Fibroblast of lung (primary cell): Measurements from ENCODE around the gene CTXND2. TPM values are rescaled to one million over a fixed set of nuclear protein-coding genes. Genes with fewer than 3 reads are reported as not detected.
"Not testable (repeated sequence)": the region's sequence is repeated elsewhere in the genome, so short reads cannot be mapped to it uniquely, and the experiment has no call there.

Experiments
- DNase-seq, 2 donors: peaks; one replicate each; pipeline versions ENCODE4 v3.0.0 to v3.0.0-alpha.2; 2010; ENCODE audit warnings: low read depth in 2 of 2
- H2AFZ ChIP-seq: 2 replicates; pipeline ENCODE4 v1.5.1; 2012; ENCODE audit warnings: low read length, control low read depth, inconsistent platforms
- H3K27ac ChIP-seq: 2 replicates; pipeline ENCODE4 v1.5.1; 2011; ENCODE audit warnings: low read length, control low read depth; ENCODE audit not compliant: insufficient read depth
- H3K27me3 ChIP-seq: 2 replicates; pipeline ENCODE4 v1.5.1; 2011; ENCODE audit warnings: mild to moderate bottlenecking, low read length; ENCODE audit not compliant: control insufficient read depth, insufficient read depth
- H3K36me3 ChIP-seq: 2 replicates; pipeline ENCODE4 v1.5.1; 2011; ENCODE audit warnings: low read length; ENCODE audit not compliant: control insufficient read depth, insufficient read depth
- H3K4me1 ChIP-seq: 2 replicates; pipeline ENCODE4 v1.5.1; 2011; ENCODE audit warnings: low read length; ENCODE audit not compliant: control insufficient read depth, insufficient read depth; ENCODE audit errors: extremely low read depth
- H3K4me2 ChIP-seq: 2 replicates; pipeline ENCODE4 v1.5.1; 2011; ENCODE audit warnings: low read length, control low read depth; ENCODE audit not compliant: insufficient read depth; ENCODE audit errors: extremely low read depth
- H3K4me3 ChIP-seq, 4 experiments: fragments of 200-600 bp in 1 of 4; sonication (generic) in 1 of 4; replicated peaks in 1 of 4; 2 replicates each; pipeline ENCODE4 v1.5.1; 2011 to 2016; ENCODE audit warnings: low read length in 4 of 4, low read depth in 3 of 4, mild to moderate bottlenecking in 3 of 4, control low read depth in 2 of 4, inconsistent platforms in 1 of 4, mixed read lengths in 1 of 4; ENCODE audit not compliant: insufficient read depth in 1 of 4; ENCODE audit errors: control extremely low read depth in 1 of 4
- H3K79me2 ChIP-seq: 2 replicates; pipeline ENCODE4 v1.5.1; 2012; ENCODE audit warnings: mild to moderate bottlenecking, low read length, inconsistent platforms; ENCODE audit not compliant: control insufficient read depth, insufficient read depth
- H3K9ac ChIP-seq: 2 replicates; pipeline ENCODE4 v1.5.1; 2011; ENCODE audit warnings: mild to moderate bottlenecking, low read length, control low read depth; ENCODE audit not compliant: insufficient read depth
- H3K9me3 ChIP-seq: 2 replicates; pipeline ENCODE4 v1.5.1; 2012; ENCODE audit warnings: low read depth, low read length; ENCODE audit not compliant: control insufficient read depth, insufficient read depth
- H4K20me1 ChIP-seq: 2 replicates; pipeline ENCODE4 v1.5.1; 2011; ENCODE audit warnings: low read length; ENCODE audit not compliant: control insufficient read depth, insufficient read depth; ENCODE audit errors: extremely low read depth
- EZH2 ChIP-seq: IDR thresholded peaks from 2 replicates; pipeline ENCODE4 v1.5.1; 2012; ENCODE audit warnings: low read length, control low read depth, mild to moderate bottlenecking; ENCODE audit errors: missing control alignments
- polyA plus RNA-seq, 2 donors: library from polyadenylated mRNA; depleted of rRNA in 1 of 2; stranded (reverse) in 1 of 2; unstranded in 1 of 2; fragments of >200 nt; gene quantifications; 2 replicates each; pipeline ENCODE4 v1.2.1, GENCODE V29; 2011 to 2012; ENCODE audit warnings: missing spikeins in 1 of 2
- total RNA-seq: library from RNA; depleted of rRNA; stranded (reverse); fragments of >200 nt; gene quantifications from 2 replicates; pipeline ENCODE4 v1.2.1, GENCODE V29; 2014
- TF ChIP-seq, protein P1 (sequence below), 2 donors: IDR thresholded peaks in 1 of 2; conservative IDR thresholded peaks in 1 of 2; 1 replicate in 1 of 2; 2 replicates in 1 of 2; pipeline ENCODE4 v1.5.1; 2011 to 2012; ENCODE audit warnings: low read length in 2 of 2, control low read depth in 1 of 2, inconsistent platforms in 1 of 2, low read depth in 1 of 2, mild to moderate bottlenecking in 1 of 2

CTXND2 gene
- total and polyA plus RNA-seq, 2 donors (not counting 1 experiment from before 2014, with no cell fraction given), result not detected

DNA sequence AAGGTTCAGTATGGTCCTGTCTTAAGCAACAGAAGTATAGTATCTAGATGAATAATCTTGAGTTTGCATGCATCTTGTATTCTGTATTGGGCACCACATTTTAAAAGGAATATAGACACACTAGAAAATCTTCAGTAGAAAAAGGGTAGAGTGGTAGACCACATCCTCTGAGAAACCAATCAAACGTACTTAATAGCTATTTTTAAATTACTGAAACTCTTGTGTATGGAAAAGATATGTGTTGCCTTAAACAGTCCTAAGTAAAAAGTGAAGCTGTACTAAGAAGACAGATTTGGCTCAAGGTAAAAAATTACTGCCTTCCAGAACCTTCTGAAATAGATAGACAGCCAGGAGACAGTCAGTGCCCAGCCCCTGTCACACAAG is 3.1 kb downstream of the CTXND2 start:
- Histone ChIP-seq H4K20me1 (no peaks in the 10 kb centered on the region), H3K4me1 (no peaks in the 10 kb centered on the region), H3K4me2 (no peak overlapping the region), H3K9ac (no peak overlapping the region), H3K79me2 (no peaks in the 10 kb centered on the region), H3K27me3 (no peaks in the 10 kb centered on the region), H3K27ac (no peak overlapping the region), H3K36me3 (no peaks in the 10 kb centered on the region), H3K4me3 (no peak overlapping the region), H2AFZ (no peak overlapping the region), H3K9me3 (no peaks in the 10 kb centered on the region)
- no peak for TF ChIP-seq EZH2
- TF ChIP-seq, protein P1, sequence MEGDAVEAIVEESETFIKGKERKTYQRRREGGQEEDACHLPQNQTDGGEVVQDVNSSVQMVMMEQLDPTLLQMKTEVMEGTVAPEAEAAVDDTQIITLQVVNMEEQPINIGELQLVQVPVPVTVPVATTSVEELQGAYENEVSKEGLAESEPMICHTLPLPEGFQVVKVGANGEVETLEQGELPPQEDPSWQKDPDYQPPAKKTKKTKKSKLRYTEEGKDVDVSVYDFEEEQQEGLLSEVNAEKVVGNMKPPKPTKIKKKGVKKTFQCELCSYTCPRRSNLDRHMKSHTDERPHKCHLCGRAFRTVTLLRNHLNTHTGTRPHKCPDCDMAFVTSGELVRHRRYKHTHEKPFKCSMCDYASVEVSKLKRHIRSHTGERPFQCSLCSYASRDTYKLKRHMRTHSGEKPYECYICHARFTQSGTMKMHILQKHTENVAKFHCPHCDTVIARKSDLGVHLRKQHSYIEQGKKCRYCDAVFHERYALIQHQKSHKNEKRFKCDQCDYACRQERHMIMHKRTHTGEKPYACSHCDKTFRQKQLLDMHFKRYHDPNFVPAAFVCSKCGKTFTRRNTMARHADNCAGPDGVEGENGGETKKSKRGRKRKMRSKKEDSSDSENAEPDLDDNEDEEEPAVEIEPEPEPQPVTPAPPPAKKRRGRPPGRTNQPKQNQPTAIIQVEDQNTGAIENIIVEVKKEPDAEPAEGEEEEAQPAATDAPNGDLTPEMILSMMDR (conservative IDR thresholded peaks at IDR 0.05 in 1 of 2, IDR thresholded peaks at IDR 0.05 in 1 of 2; ENCODE audit: low read depth in 1 of 2, low read length in 2 of 2), result no peak
- DNase-seq, result no peak

DNA sequence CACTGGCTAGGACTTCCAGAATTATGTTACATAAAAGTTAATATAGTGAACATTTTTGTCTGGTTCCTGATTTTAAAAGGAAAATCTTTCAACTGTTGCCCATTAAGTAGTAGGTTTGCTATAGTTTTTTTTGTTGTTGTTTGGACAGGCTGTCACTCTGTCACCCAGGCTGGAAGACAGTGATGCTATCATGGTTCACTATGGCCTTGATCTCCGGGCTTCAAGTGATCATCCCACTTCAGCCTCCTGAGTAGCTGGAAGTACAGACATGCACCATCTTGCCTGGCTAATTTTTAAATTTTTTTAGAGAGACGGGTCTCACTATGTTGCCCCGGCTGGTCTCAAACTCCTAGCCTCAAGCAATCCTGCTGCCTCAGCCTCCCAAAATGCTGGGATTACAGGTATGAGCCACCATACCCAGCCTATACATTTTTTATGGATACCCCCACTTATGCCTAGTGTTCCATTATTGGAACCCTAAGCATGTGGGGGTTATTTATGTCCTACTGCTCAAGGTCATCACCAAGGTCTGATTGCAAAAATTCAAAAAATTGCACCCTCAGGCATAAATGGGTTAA is 6.5 kb downstream of the CTXND2 start:
- Histone ChIP-seq H3K4me3 (no peak overlapping the region), H3K79me2 (no peaks in the 10 kb centered on the region), H3K27ac (no peak overlapping the region), H3K9ac (no peak overlapping the region), H3K27me3 (no peaks in the 10 kb centered on the region), H3K4me2 (no peak overlapping the region), H2AFZ (no peak overlapping the region), H4K20me1 (no peaks in the 10 kb centered on the region), H3K9me3 (no peaks in the 10 kb centered on the region), H3K36me3 (no peaks in the 10 kb centered on the region), H3K4me1 (no peaks in the 10 kb centered on the region)
- no peak for DNase-seq
- no peak for TF ChIP-seq EZH2
- TF ChIP-seq, protein P1 (conservative IDR thresholded peaks at IDR 0.05 in 1 of 2, IDR thresholded peaks at IDR 0.05 in 1 of 2; ENCODE audit: low read depth in 1 of 2, low read length in 2 of 2), result no peak

DNA sequence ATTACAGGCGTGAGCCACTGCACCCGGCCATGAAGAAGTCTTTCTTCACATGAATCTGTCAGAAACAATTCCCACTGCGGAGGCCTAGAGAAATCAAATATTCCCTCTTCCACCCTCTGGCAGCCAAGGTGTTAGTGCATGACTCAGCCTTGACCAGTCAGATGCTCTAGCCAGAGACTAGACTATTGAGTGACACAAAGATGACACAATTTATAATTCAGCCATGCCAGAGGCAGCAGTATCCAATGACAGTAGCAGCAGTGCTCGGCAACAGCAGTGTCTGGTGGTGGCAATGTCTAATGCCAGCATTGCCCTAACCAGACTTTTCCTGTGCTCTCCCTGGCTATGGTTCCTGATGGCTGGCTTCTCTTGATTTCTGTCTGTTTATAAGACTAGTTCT is 8.7 kb downstream of the CTXND2 start:
- Histone ChIP-seq H3K27ac (no peak overlapping the region), H3K4me3 (no peak overlapping the region), H3K4me2 (peak overlapping the region; percentile 42), H3K9me3 (no peaks in the 10 kb centered on the region), H3K27me3 (no peaks in the 10 kb centered on the region), H3K9ac (no peak overlapping the region), H3K79me2 (no peaks in the 10 kb centered on the region), H2AFZ (no peak overlapping the region), H3K4me1 (no peaks in the 10 kb centered on the region), H3K36me3 (no peaks in the 10 kb centered on the region), H4K20me1 (no peaks in the 10 kb centered on the region)
- DNase-seq, result peak; percentile 12 to 48
- no peak for TF ChIP-seq EZH2
- TF ChIP-seq, protein P1 (conservative IDR thresholded peaks at IDR 0.05 in 1 of 2, IDR thresholded peaks at IDR 0.05 in 1 of 2; ENCODE audit: low read depth in 1 of 2, low read length in 2 of 2), result no peak

DNA sequence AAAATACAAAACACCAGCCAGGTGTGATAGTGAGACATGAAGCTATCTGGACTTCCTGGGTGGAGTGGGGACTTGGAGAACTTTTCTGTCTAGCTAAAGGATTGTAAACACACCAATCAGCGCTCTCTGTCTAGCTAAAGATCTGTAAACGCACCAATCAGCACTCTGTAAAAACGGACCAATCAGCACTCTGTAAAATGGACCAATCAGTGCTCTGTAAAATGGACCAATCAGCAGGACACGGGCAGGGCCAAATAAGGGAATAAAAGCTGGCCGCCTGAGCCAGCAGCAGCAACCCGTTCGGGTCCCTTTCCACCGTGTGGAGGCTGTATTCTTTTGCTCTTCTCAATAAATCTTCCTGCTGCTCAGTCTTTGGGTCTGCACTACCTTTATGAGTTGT is 12.9 kb downstream of the CTXND2 start:
- not testable (repeated sequence) for H3K9ac ChIP-seq, H2AFZ ChIP-seq, H3K27me3 ChIP-seq, H3K4me2 ChIP-seq, DNase-seq, H3K4me3 ChIP-seq, H3K27ac ChIP-seq, H4K20me1 ChIP-seq, H3K36me3 ChIP-seq, H3K79me2 ChIP-seq, H3K9me3 ChIP-seq, H3K4me1 ChIP-seq
